Activated CD4-positive, alpha-beta T cell treated with anti-CD3 and anti-CD28 coated beads, Interleukin-2, amount 50 U/mL, for 24 hours (primary cell): ENCODE data around the gene SYT2.
"Not testable (repeated sequence)": the region's sequence is repeated elsewhere in the genome, so short reads cannot be mapped to it uniquely, and the experiment has no call there.

Source experiments
- DNase-seq, 2 donors: peaks; one replicate each; pipeline ENCODE4 v3.0.0-alpha.2; 2020; ENCODE audit warnings: low read depth in 1 of 2, low spot score in 1 of 2

The SYT2 gene

DNA sequence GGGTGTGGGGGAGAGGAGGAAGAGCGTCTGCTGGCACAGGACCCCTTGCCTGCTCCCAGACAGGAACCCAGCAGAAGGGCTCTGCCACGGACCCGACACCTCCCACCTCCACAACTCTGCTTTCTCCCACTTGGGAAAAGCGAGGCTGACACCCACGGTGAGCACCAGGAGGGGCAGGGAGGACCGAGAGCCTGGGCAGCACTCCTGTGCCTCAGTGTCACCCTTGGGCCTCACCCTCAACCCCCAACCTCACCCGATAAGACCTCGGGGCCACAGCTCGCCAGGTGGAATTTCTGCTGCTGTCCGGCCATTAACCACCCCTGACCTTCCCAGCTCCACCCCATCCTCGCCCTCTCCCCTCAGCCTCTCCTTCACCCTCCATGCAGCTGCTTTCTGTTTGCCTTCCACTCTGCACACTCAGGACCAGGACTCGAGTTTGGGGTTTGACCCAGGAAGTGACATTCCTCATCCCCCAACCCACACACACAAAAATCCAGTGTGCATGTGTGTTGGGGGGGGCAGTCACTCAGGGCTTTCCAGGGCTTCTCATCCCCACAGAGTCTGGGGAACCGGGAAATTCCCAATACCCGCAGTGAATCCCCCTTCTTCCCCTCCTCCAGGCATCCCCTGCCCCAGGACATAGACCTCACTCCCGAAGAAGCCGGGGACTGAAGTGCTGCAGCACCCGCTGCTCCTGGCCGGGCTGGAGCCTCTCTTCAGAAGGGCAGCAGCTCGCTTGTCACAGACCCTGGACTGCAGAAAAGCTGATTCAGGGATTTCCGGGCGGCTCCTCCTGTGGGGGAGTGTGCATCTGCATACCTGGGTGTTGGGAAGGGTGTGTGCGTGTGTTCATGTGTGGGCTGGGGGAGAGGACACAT is 65.8 kb downstream of the SYT2 start:
- DNase-seq, result no peak

DNA sequence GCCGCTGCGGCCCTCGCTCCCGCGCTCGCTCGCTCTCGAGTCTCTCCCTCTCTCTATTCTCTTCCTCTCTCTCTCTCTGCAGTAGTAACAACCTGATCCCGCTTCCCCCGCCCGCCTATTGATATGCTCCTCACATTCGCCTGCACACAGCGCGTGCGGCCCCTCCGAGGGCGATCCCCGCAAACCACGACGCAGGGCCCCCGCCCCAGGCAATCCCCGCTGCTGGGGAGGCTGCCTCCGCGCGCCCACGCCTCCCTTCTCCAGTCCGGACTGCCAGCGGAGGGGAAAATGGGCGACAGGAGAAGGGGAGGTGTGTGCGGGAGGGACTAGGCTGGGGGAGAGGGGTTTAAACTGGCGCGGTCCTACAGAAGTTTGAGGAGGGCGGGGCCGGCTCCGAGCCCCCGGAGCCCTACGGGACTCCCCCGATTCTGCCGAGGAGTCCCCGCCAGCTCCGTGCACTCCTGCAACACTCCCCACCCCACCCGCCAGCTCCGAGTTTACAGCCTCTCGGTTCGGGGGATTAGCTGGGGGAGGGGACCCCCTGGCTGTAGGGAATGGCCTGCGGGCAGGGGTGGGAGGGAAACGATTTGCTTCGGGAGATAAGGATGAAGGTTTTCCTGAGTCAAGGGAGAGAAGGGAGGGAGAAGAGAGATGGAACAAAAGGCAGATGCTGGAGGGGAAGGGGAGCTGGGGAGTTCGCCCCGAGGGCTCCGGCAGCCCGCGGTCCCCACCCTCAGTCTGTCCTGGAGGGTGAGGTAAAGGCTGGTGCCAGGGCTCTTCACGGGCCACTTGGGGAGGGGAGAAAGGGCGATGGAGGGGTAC is 66.6 kb downstream of the SYT2 start:
- no peak for DNase-seq

- DNase-seq, result no peak
Observed at GRCh38 chr1:202642619-202643291, 67.5 kb downstream of the SYT2 start.

GRCh38 chr1:202642212-202642611 is 68.0 kb downstream of the SYT2 start:
- no peak for DNase-seq

DNA sequence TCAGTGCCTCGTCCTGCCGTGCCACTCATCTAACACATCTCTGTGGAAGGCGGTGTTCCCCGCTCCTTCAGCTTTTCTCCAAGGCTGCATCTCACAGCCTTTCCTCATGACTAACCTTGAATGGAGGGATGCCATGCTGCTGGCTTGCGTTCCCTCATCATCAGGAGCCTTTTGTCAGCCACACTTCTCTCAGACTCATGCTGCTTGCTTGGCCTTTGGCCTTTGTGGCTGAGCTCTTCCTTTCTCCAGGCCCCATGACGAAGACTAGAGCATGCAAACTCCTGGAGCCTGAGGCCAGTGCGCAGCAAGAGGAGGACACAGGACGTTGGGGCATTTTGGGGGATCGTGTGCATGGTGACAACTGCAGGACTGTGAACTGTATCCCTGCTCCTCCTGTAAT is 70.8 kb downstream of the SYT2 start:
- no peak for DNase-seq

DNA sequence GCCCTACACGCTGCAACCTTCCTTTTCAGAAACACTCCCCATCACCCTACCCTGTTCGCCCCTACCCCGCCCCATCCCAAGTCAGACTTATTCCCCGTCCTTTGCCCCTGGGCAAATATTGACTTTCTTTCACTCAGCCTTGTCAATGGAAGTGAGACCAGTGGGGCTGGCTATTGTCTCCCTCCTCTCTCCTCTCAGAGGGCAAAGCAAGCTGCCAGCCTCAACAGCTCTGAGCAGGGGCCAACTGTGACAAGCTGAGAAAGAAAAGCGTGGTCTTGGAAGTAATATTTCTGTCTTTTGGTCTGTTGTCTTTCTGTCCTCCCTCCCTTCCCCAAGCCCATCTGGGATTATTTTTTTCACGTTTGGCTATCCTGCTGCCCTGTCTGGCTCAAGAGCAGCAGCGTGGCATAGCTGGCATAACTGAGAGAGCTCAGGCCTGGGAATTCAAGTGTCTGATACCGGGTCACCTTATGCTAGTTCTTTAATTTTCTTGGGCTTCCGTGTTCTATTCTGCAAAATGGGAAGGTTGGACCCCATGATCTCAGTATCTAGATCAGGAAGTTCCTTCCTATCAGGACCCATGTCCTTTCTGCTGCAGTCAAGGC is 71.5 kb downstream of the SYT2 start:
- not testable (repeated sequence) for DNase-seq

GRCh38 chr1:202638019-202638700 is 72.1 kb downstream of the SYT2 start:
- no peak for DNase-seq

GRCh38 chr1:202637321-202638018 is 72.8 kb downstream of the SYT2 start:
- DNase-seq, result not testable (repeated sequence)

DNA sequence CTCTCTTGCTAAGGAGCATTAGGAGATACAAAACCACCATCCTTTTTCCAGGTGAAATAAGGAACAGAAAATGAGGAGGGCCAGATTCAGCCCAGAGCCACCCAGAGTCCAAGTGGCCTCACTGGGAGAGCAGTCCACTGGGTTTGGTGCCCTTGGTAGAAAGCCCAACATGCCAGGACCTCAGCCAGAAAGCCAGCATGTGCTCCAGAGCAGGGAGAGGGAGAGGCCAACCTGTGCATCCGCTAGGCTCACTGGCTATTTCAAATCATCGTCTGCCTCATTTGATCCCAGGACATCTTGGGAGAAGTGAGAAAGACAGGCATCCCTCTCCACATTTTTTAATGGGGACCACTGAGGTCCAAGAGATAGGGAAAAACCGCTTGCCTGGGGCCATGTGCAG is 74.1 kb downstream of the SYT2 start:
- not testable (repeated sequence) for DNase-seq

GRCh38 chr1:202632241-202632640 is 78.0 kb downstream of the SYT2 start:
- DNase-seq, result no peak

- no peak for DNase-seq
Observed at GRCh38 chr1:202631076-202631923, 79.0 kb downstream of the SYT2 start.

DNA sequence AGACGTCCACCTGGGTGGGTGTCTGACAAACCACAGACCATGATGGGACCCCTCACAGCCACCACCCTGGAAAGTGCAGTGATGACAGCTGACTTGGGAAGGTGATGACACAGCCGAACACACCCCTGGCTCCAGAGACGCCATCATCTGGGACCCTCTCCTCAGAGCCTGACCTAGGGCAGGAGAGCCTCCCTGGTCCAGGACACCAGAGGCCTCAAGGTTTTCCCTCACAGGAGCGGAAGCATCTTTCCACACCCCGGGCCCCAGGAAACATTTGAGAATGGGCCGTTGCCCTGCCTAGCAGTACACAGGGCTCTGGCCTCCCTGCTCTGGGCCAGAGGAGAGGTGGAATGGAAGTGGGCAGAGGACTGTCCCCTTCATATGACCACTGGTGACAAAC is 79.7 kb downstream of the SYT2 start:
- no peak for DNase-seq

- DNase-seq, result not testable (repeated sequence)
Observed at GRCh38 chr1:202630096-202630495, 80.2 kb downstream of the SYT2 start.

DNA sequence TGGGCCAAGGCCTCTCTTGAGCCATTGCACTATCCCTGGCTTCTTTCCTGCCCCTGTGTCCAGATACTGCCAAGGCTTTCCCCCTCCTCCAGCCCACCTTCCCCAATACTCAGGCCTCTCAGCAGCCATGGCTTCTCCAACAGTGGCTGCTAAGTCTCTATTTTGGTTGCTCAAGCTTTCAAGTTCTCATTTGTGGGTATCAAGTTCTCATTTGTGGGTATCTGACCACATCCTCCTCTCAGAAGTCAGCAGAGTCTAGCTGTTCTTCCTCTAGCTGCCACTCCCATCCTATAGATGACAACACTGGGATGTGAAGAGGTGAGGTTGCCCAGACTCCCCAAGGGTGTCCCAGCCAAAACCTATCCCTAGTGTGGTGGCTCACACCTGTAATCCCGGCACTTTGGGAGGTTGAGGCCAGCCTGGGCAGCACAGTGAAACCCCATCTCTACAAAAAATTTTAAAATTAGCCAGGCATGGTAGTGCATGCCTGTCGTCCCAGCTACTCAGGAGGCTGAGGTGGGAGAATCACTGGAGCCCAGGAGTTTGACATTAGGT is 80.9 kb downstream of the SYT2 start:
- DNase-seq, result peak in 1 of 2 donors; percentile 11

GRCh38 chr1:202628646-202629215 is 81.5 kb downstream of the SYT2 start:
- no peak for DNase-seq

GRCh38 chr1:202627841-202628565 is 82.3 kb downstream of the SYT2 start:
- no peak for DNase-seq

DNA sequence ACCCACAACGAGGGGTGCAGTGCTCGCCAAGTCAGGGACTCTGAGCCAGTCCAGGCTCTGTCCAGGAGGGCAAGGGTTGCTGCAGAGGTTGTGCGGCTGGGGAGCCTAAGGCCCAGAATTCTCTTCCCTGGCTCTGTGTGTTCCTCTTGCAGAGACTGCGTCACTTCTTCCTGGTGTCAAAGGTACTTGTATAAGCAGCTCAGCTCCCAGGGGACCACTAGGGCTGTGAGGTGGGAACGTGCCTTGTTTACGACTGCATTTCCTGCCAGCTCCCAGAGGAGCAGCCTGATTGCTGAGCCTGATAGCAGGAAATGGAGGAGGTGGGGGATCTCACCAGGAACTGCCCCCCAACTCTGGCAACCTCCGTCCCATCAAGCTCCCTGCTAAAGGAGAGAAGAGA is 83.2 kb downstream of the SYT2 start:
- not testable (repeated sequence) for DNase-seq
